Caco-2 (cell line): Measurements from ENCODE around the gene SLC19A1. TPM values are rescaled to one million over a fixed set of nuclear protein-coding genes. Genes with fewer than 3 reads are reported as not detected.
A peak's percentile ranks its signal among the peaks of the same experiment; 100 is the strongest.

Source experiments
- BruUV-seq: library from RNA; stranded (reverse); fragments of 400-500 nt; replicated peaks from 2 replicates; lab custom pipeline; 2021; lab: Mats Ljungman, UMichigan
- CTCF ChIA-PET: fragments of 300-600 bp; sonication (Branson Sonifier 250); formaldehyde crosslinking; loops from one replicate; lab custom pipeline; 2022; ENCODE audit warnings: antibody characterized with exemption; lab: Charles Lee
- POLR2A ChIA-PET: fragments of 300-600 bp; sonication (Branson Sonifier 250); formaldehyde crosslinking; loops from one replicate; lab custom pipeline; 2022; ENCODE audit warnings: antibody characterized with exemption; lab: Charles Lee
- DNase-seq, 2 experiments: peaks; one replicate each; pipeline versions ENCODE4 v3.0.0 to v3.0.0-alpha.2; 2020 to 2022
- H3K27me3 ChIP-seq: replicated peaks from 2 replicates; pipeline ENCODE4 v1.6.0; 2011; ENCODE audit warnings: low read length; ENCODE audit not compliant: control insufficient read depth, insufficient read depth
- H3K36me3 ChIP-seq: 2 replicates; pipeline ENCODE4 v1.5.1; 2011; ENCODE audit warnings: low read length; ENCODE audit not compliant: control insufficient read depth, insufficient read depth
- H3K4me1 ChIP-seq: fragments of 250-450 bp; sonication (Bioruptor Pico); 2 replicates; pipeline ENCODE4 v1.5.1; 2020; ENCODE audit warnings: mild to moderate bottlenecking
- H3K4me3 ChIP-seq: 2 replicates; pipeline ENCODE4 v1.5.1; 2011; ENCODE audit warnings: low read depth, mild to moderate bottlenecking, control low read depth, low read length
- H3K9me3 ChIP-seq: fragments of 250-450 bp; sonication (Bioruptor Pico); 2 replicates; pipeline ENCODE4 v1.5.1; 2020; ENCODE audit warnings: mild to moderate bottlenecking, moderate library complexity
- H3K27ac Mint-ChIP-seq: one replicate; pipeline ENCODE4 v1.8.0; 2022; ENCODE audit warnings: mixed read lengths; ENCODE audit not compliant: unreplicated experiment
- H3K27me3 Mint-ChIP-seq: one replicate; pipeline ENCODE4 v1.8.0; 2022; ENCODE audit warnings: mixed read lengths; ENCODE audit not compliant: insufficient read depth, unreplicated experiment
- H3K36me3 Mint-ChIP-seq: one replicate; pipeline ENCODE4 v1.8.0; 2022; ENCODE audit warnings: mild to moderate bottlenecking, mixed read lengths; ENCODE audit not compliant: insufficient read depth, unreplicated experiment
- H3K4me1 Mint-ChIP-seq: one replicate; pipeline ENCODE4 v1.8.0; 2022; ENCODE audit warnings: low read depth, mixed read lengths; ENCODE audit not compliant: unreplicated experiment
- H3K4me3 Mint-ChIP-seq: one replicate; pipeline ENCODE4 v1.8.0; 2022; ENCODE audit warnings: mild to moderate bottlenecking, moderate library complexity, mixed read lengths; ENCODE audit not compliant: unreplicated experiment
- H3K9me3 Mint-ChIP-seq: one replicate; pipeline ENCODE4 v1.8.0; 2022; ENCODE audit warnings: mixed read lengths; ENCODE audit not compliant: unreplicated experiment
- intact Hi-C: fragments of 100-400 bp; cut with micrococcal nuclease; formaldehyde crosslinking; loops from one replicate; pipeline ENCODE4 v1.10.0; 2022; ENCODE audit not compliant: unreplicated experiment
- total RNA-seq: library from RNA; stranded (reverse); gene quantifications from 2 replicates; pipeline ENCODE4 v1.2.3, GENCODE V29; 2022
- TF ChIP-seq, protein P1 (sequence below), 2 experiments: fragments of 200-600 bp in 1 of 2; IDR thresholded peaks; 1 replicate in 1 of 2; 2 replicates in 1 of 2; pipeline versions ENCODE4 v1.5.1 to v1.8.0; 2011 to 2022; ENCODE audit warnings: antibody characterized with exemption in 1 of 2, control low read depth in 1 of 2, inconsistent platforms in 1 of 2, low read depth in 1 of 2, low read length in 1 of 2, mild to moderate bottlenecking in 1 of 2, moderate library complexity in 1 of 2; ENCODE audit not compliant: insufficient read depth in 1 of 2, severe bottlenecking in 1 of 2, unreplicated experiment in 1 of 2

The SLC19A1 gene
- total RNA-seq, 1 experiment from 2014 or later = 45.4 TPM

DNA sequence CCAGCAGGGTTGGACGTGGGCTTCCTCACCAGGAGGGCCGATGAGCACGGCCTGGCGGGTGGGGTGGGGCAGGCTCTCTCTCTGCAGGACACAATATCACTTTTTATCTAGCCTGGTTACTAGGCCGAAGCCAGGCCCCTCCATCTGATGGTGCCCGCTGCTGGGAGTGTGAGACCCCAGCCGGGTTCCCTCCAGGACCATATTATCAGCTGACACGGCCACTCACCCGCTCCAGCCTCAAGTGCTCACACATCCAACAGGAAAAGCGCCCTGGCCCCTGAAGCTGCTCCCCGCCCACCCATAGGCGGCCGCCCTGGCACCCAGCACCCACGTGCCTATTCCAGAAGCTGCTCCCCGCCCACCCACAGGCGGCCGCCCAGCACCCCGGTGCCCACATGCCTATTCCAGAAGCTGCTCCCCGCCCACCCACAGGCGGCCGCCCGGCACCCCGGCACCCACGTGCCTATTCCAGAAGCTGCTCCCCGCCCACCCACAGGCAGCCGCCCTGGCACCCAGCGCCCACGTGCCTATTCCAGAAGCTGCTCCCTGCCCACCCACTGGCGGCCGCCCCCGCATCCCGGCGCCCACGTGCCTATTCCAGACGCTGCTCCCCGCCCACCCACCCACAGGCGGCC, 5.0 kb downstream of the SLC19A1 start:
- peaks cover 13% of the 10 kb centered on the region for H3K36me3 Mint-ChIP-seq
- CTCF ChIA-PET = no interaction called here
- H3K9me3 Mint-ChIP-seq = no peaks in the 10 kb centered on the region
- TF ChIP-seq, protein P1, sequence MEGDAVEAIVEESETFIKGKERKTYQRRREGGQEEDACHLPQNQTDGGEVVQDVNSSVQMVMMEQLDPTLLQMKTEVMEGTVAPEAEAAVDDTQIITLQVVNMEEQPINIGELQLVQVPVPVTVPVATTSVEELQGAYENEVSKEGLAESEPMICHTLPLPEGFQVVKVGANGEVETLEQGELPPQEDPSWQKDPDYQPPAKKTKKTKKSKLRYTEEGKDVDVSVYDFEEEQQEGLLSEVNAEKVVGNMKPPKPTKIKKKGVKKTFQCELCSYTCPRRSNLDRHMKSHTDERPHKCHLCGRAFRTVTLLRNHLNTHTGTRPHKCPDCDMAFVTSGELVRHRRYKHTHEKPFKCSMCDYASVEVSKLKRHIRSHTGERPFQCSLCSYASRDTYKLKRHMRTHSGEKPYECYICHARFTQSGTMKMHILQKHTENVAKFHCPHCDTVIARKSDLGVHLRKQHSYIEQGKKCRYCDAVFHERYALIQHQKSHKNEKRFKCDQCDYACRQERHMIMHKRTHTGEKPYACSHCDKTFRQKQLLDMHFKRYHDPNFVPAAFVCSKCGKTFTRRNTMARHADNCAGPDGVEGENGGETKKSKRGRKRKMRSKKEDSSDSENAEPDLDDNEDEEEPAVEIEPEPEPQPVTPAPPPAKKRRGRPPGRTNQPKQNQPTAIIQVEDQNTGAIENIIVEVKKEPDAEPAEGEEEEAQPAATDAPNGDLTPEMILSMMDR (IDR thresholded peaks at IDR 0.05; ENCODE audit: insufficient read depth in 1 of 2, low read depth in 1 of 2, low read length in 1 of 2, severe bottlenecking in 1 of 2, unreplicated experiment in 1 of 2) = no peak
- Histone ChIP-seq H3K36me3 (no peaks in the 10 kb centered on the region), H3K27me3 (no peaks in the 10 kb centered on the region), H3K9me3 (no peaks in the 10 kb centered on the region), H3K4me3 (no peak overlapping the region), H3K4me1 (peaks cover 10% of the 10 kb centered on the region)
- BruUV-seq = no TSS peak
- intact Hi-C loops = no loop called here
- POLR2A ChIA-PET = no interaction called here
- no peaks in the 10 kb centered on the region for H3K27me3 Mint-ChIP-seq
- no peak overlapping the region for H3K4me3 Mint-ChIP-seq
- no peak overlapping the region for H3K27ac Mint-ChIP-seq
- no peaks in the 10 kb centered on the region for H3K4me1 Mint-ChIP-seq
- peak in 1 of 2 experiments; percentile 24 for DNase-seq

DNA sequence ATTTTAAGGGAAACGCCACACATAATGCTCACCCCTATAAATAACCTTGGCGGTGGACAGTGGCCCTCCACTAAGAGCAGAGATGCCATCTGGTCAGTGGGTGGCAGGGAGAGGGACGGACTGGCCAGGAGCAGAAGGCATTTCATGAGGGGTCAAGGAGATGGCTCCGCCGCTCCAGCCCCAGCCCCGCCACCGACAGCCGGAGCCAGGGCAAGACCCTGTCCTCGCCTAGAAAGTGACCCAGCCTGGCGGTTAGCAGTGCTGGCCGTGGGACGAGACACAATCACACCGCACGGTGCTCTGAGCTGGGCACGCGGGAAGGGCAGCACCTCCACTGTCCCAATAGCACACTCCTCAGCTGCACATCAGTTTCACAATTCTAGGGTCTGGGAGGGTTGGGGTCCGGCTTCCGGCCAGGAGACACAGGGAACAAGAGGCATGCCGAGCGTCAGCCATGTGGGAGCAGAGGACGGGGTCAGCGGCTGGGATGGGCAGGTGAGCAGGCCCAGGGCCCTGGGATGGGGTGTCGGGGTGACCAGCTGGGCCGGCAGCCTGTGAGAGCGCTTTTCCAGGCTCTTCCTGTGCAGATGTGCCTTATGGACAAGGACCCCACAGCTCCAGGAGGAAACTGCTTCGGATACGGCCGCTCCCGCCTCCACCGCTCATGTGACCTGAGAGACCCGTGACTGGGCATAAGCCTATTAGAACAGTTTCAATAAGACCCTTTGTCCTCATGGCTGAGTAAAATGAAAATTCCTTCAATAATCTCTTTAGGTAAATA, 5.7 kb downstream of the SLC19A1 start:
- intact Hi-C loops = no loop called here
- CTCF ChIA-PET = interaction anchor here (0.6 kb wide), 1 partner anchor 20 kb away, joined by 4 read pairs; no protein-coding TSS in a partner anchor
- H3K4me1 Mint-ChIP-seq = no peaks in the 10 kb centered on the region
- Histone ChIP-seq H3K4me3 (no peak overlapping the region), H3K36me3 (no peaks in the 10 kb centered on the region), H3K9me3 (no peaks in the 10 kb centered on the region), H3K27me3 (no peaks in the 10 kb centered on the region), H3K4me1 (peaks cover 9% of the 10 kb centered on the region)
- peak in 1 of 2 experiments; percentile 26 for DNase-seq
- peak overlapping the region; percentile 35 for H3K27ac Mint-ChIP-seq
- no peak overlapping the region for H3K4me3 Mint-ChIP-seq
- H3K27me3 Mint-ChIP-seq = no peaks in the 10 kb centered on the region
- H3K9me3 Mint-ChIP-seq = no peaks in the 10 kb centered on the region
- TF ChIP-seq, protein P1 (IDR thresholded peaks at IDR 0.05; ENCODE audit: insufficient read depth in 1 of 2, low read depth in 1 of 2, low read length in 1 of 2, severe bottlenecking in 1 of 2, unreplicated experiment in 1 of 2) = no peak
- BruUV-seq = no TSS peak
- H3K36me3 Mint-ChIP-seq = peaks cover 13% of the 10 kb centered on the region
- POLR2A ChIA-PET = no interaction called here

DNA sequence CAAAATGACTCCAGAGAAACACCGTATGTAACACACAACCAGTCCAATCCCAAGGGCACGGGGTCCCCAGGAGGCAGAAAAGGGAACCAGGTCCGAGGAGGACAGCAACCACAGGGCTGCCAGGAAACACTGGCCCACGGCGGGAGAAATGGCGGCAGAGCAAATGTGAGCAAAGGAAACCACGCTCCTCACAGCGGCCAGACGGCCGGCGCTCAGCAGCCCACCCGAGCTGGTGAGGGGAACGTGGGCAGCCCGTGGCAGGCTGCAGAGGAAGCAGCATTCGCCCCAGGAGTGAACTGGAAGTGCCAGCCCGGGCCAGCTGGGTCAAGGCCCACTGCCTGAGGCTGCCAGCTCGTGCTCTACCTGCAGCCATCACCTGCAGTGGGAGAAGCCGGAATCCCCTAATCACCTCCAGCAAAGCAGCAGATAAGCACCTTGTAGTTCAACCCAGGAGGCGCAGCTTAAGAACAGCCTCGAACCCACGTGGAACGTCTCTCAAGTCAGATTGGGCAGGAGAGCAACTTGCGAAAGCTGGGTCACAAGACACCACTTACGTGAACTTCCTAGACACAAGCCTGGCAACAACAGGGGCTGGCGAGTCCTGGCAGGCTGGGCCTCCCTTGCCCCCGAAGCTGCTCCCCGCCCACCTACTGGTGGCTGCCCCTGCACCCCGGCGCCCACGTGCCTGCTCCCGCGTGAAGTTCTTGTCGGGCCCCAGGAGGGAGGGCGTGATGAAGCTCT, 6.7 kb downstream of the SLC19A1 start:
- H3K4me1 Mint-ChIP-seq = no peaks in the 10 kb centered on the region
- CTCF ChIA-PET = interaction anchor here (0.6 kb wide), 1 partner anchor 21 kb away, joined by 4 read pairs; no protein-coding TSS in a partner anchor

More for the DNA sequence above, 6.7 kb downstream of the SLC19A1 start:
- intact Hi-C loops = no loop called here
- TF ChIP-seq, protein P1 (IDR thresholded peaks at IDR 0.05; ENCODE audit: insufficient read depth in 1 of 2, low read depth in 1 of 2, low read length in 1 of 2, severe bottlenecking in 1 of 2, unreplicated experiment in 1 of 2) = no peak
- Mint-ChIP-seq H3K27me3 (no peaks in the 10 kb centered on the region), H3K9me3 (no peaks in the 10 kb centered on the region), H3K4me3 (no peak overlapping the region), H3K27ac (peak overlapping the region; percentile 35), H3K36me3 (peaks cover 13% of the 10 kb centered on the region)
- POLR2A ChIA-PET = no interaction called here
- Histone ChIP-seq H3K36me3 (no peaks in the 10 kb centered on the region), H3K4me3 (no peak overlapping the region), H3K9me3 (no peaks in the 10 kb centered on the region), H3K4me1 (no peaks in the 10 kb centered on the region), H3K27me3 (no peaks in the 10 kb centered on the region)
- BruUV-seq = no TSS peak
- DNase-seq = peak in 1 of 2 experiments; percentile 36
